Upper lobe of right lung (tissue), 1 donor: Measurements from ENCODE around the gene TAAR8. TPM values are rescaled to one million over a fixed set of nuclear protein-coding genes. Genes with fewer than 3 reads are reported as not detected.

ENCODE experiments used
- ATAC-seq: fragments of 200-7000 bp; cut with Tn5 transposase; one replicate; pipeline ENCODE4 v1.9.1; 2020; ENCODE audit warnings: mild to moderate bottlenecking, moderate library complexity
- DNase-seq: peaks from one replicate; pipeline ENCODE4 v3.0.0-alpha.2; 2020
- H3K27ac ChIP-seq: fragments of 200-600 bp; one replicate; pipeline ENCODE4 v1.8.0; 2022
- H3K27me3 ChIP-seq: fragments of 200-600 bp; one replicate; pipeline ENCODE4 v1.8.0; 2022; ENCODE audit warnings: mild to moderate bottlenecking
- H3K36me3 ChIP-seq: fragments of 200-600 bp; one replicate; pipeline ENCODE4 v1.8.0; 2022
- H3K4me1 ChIP-seq: fragments of 200-600 bp; one replicate; pipeline ENCODE4 v1.8.0; 2022
- H3K4me3 ChIP-seq: fragments of 200-600 bp; one replicate; pipeline ENCODE4 v1.8.0; 2022; ENCODE audit warnings: mild to moderate bottlenecking
- H3K9me3 ChIP-seq: fragments of 200-600 bp; one replicate; pipeline ENCODE4 v1.8.0; 2022
- intact Hi-C: fragments of 100-400 bp; cut with DNase I; formaldehyde crosslinking; loops from one replicate; pipeline ENCODE4 v1.11.0; 2022
- total RNA-seq: library from RNA; stranded (reverse); fragmentation: NEBNext Ultra II Directional; extraction: Animal tissue kit (Norgen Biotek cat#: 25700); gene quantifications from one replicate; pipeline ENCODE4 v1.2.1, GENCODE V29; 2021
- TF ChIP-seq, protein P1 (sequence below): fragments of 200-600 bp; IDR thresholded peaks from one replicate; pipeline ENCODE4 v1.8.0; 2022; ENCODE audit warnings: antibody characterized with exemption
- donor health status: DM: no; HTN: yes; CAD: no; lungs with severe emphysema.

TAAR8 gene
- total RNA-seq, 1 donor from 2014 or later = not detected

DNA sequence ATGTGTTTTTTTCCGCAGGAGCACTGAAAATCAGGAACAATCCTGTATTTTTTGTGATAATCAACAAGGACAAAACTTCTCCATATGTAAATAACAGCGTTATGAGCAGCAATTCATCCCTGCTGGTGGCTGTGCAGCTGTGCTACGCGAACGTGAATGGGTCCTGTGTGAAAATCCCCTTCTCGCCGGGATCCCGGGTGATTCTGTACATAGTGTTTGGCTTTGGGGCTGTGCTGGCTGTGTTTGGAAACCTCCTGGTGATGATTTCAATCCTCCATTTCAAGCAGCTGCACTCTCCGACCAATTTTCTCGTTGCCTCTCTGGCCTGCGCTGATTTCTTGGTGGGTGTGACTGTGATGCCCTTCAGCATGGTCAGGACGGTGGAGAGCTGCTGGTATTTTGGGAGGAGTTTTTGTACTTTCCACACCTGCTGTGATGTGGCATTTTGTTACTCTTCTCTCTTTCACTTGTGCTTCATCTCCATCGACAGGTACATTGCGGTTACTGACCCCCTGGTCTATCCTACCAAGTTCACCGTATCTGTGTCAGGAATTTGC, 17.8 kb downstream of the TAAR8 start, which contains the start of gene TAAR6:
Gene TAAR6 (plus strand): TSS at position 102 of the 557 bp plus-strand sequence. CDS start 0 bp downstream, at position 102.
- Histone ChIP-seq H3K27ac (no peak within 1 kb of the TSS), H3K9me3 (no peaks in the 10 kb centered on the region), H3K27me3 (peaks cover 7% of the 10 kb centered on the region), H3K4me3 (no peak within 1 kb of the TSS), H3K36me3 (no peaks in the 10 kb centered on the region), H3K4me1 (no peaks in the 10 kb centered on the region)
- TF ChIP-seq, protein P1, sequence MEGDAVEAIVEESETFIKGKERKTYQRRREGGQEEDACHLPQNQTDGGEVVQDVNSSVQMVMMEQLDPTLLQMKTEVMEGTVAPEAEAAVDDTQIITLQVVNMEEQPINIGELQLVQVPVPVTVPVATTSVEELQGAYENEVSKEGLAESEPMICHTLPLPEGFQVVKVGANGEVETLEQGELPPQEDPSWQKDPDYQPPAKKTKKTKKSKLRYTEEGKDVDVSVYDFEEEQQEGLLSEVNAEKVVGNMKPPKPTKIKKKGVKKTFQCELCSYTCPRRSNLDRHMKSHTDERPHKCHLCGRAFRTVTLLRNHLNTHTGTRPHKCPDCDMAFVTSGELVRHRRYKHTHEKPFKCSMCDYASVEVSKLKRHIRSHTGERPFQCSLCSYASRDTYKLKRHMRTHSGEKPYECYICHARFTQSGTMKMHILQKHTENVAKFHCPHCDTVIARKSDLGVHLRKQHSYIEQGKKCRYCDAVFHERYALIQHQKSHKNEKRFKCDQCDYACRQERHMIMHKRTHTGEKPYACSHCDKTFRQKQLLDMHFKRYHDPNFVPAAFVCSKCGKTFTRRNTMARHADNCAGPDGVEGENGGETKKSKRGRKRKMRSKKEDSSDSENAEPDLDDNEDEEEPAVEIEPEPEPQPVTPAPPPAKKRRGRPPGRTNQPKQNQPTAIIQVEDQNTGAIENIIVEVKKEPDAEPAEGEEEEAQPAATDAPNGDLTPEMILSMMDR = no peak
- DNase-seq (no peak), ATAC-seq (no peak)
- intact Hi-C loops = no loop called here

DNA sequence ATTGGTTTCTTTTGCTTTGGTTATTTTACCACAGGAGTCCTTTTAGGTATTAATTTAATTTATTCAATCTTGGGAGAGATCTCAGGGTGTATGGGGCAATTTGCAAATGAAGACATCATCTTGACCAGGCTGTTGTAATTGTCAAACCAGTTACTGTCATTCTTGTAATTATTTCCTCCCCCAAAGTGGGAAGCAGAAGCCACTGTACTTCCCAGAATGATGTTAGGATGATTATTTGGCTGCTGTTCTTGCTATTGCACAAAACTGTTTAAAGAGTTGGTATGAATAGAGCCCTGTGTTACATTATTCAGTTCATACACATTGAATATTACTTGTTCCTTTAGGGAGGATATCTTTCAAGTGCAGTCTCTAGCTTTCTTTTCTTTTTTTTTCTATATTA, 19.3 kb downstream of the TAAR8 start:
- Histone ChIP-seq H3K27ac (no peak overlapping the region), H3K27me3 (no peaks in the 10 kb centered on the region), H3K9me3 (no peaks in the 10 kb centered on the region), H3K36me3 (no peaks in the 10 kb centered on the region), H3K4me3 (no peak overlapping the region), H3K4me1 (no peaks in the 10 kb centered on the region)
- ATAC-seq = peak; percentile 65
- intact Hi-C loops = no loop called here
- no peak for DNase-seq
- TF ChIP-seq, protein P1 = no peak

DNA sequence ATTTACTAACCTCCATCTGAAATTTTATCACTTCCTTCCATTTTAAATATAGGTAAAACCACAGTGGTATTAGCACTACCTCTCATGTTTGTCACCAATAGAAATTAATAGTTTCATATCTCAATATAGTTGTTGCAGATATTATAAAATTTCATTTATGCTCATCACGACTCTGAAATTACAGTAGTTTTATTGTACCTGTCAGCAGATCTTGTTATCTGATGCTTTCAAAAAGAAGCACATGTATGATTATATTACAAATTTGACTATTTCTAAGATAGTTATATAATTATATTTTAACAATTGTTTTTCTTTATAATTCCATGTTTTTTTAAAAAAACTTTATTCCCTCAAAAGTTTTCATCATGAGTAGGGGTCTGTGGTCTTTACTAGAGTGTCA, 32.2 kb downstream of the TAAR8 start:
- H3K4me3 ChIP-seq = no peak overlapping the region
- ATAC-seq = no peak
- H3K36me3 ChIP-seq = no peaks in the 10 kb centered on the region
- TF ChIP-seq, protein P1 = no peak
- no peaks in the 10 kb centered on the region for H3K9me3 ChIP-seq
- no peak overlapping the region for H3K27ac ChIP-seq
- H3K27me3 ChIP-seq = no peaks in the 10 kb centered on the region
- intact Hi-C loops = no loop called here
- DNase-seq = no peak
- no peaks in the 10 kb centered on the region for H3K4me1 ChIP-seq

GRCh38 chr6:132587424-132587823, 35.0 kb downstream of the TAAR8 start:
- H3K4me1 ChIP-seq = no peaks in the 10 kb centered on the region
- DNase-seq = no peak
- intact Hi-C loops = no loop called here
- H3K4me3 ChIP-seq = no peak overlapping the region
- TF ChIP-seq, protein P1 = no peak
- H3K27ac ChIP-seq = no peak overlapping the region
- no peaks in the 10 kb centered on the region for H3K27me3 ChIP-seq
- no peaks in the 10 kb centered on the region for H3K9me3 ChIP-seq
- ATAC-seq = peak; percentile 91
- no peaks in the 10 kb centered on the region for H3K36me3 ChIP-seq

DNA sequence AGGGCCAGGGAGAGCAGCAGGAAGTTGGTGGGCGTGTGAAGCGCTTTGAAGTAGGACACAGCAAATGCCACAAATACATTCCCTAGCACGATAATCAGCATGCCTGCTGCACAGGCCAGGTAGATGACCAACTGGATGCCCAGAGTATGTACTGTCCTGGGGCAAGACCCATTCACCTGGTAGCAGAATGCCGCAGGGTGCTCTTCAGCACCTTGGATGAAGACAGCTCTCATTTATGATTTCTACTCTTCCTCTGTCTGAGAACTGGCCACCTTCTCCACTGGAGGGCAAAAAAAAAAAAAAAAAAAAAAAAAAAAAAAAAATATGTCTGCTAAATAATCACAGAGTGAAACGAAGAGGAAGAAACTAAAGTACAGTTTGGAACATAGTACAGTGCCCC, 37.0 kb downstream of the TAAR8 start, which contains the start of gene TAAR5:
Gene TAAR5 (minus strand): TSS at position 288 of the 400 bp plus-strand sequence. CDS start 55 bp downstream, at position 233.
- intact Hi-C loops = no loop called here
- no peak for ATAC-seq

More for the DNA sequence above, 37.0 kb downstream of the TAAR8 start, which contains the start of gene TAAR5:
- DNase-seq = no peak
- H3K4me1 ChIP-seq = no peaks in the 10 kb centered on the region
- H3K9me3 ChIP-seq = no peaks in the 10 kb centered on the region
- TF ChIP-seq, protein P1 = no peak
- H3K27me3 ChIP-seq = no peaks in the 10 kb centered on the region
- no peak within 1 kb of the TSS for H3K4me3 ChIP-seq
- H3K36me3 ChIP-seq = no peaks in the 10 kb centered on the region
- no peak within 1 kb of the TSS for H3K27ac ChIP-seq
